GM12801 (cell line): ENCODE measurements around the gene B4GALT5.

Source experiments
- TF ChIP-seq, protein P1 (sequence below): IDR thresholded peaks from one replicate; pipeline ENCODE4 v1.5.1; 2011; ENCODE audit warnings: control low read depth; ENCODE audit not compliant: insufficient read length; ENCODE audit errors: extremely low read depth

The B4GALT5 gene

DNA sequence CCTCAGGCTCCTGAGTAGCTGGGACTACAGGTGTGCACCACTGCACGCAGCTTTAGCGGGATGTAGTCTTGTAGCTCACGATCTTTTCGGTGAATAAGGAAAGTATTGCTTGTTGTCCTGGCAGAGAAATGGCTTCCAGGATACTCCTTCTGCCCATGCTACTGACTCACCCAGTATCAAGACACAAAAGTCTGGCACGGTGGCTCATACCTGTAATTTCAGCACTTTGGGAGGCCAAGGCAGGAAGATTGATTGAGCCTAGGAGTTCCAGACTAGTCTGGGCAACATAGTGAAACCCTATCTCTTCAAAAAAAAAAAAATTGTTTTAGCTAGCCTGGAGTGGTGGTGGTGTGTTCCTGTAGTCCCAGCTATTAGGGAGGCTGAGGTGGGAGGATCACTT, 40.9 kb upstream of the B4GALT5 start:
- TF ChIP-seq, protein P1, sequence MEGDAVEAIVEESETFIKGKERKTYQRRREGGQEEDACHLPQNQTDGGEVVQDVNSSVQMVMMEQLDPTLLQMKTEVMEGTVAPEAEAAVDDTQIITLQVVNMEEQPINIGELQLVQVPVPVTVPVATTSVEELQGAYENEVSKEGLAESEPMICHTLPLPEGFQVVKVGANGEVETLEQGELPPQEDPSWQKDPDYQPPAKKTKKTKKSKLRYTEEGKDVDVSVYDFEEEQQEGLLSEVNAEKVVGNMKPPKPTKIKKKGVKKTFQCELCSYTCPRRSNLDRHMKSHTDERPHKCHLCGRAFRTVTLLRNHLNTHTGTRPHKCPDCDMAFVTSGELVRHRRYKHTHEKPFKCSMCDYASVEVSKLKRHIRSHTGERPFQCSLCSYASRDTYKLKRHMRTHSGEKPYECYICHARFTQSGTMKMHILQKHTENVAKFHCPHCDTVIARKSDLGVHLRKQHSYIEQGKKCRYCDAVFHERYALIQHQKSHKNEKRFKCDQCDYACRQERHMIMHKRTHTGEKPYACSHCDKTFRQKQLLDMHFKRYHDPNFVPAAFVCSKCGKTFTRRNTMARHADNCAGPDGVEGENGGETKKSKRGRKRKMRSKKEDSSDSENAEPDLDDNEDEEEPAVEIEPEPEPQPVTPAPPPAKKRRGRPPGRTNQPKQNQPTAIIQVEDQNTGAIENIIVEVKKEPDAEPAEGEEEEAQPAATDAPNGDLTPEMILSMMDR: no peak

DNA sequence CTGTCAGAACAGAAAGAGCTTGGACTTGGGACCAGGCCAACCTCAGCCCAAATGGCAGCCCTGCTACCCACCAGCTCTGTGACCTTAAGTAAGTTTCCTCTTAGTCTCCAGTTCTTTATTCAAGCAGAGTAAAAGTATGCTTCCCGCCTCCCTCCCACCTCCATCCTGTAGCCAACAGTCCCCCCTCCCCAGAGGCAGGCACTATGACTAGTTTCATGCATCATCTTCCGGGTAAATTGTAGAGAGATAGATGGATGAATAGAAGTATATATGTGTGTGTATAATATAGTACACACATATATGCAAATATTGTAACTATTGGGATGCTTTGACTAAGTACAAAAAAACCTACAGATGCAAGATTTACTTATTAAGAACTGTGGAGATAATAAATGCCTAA, 39.5 kb upstream of the B4GALT5 start:
- TF ChIP-seq, protein P1: no peak

DNA sequence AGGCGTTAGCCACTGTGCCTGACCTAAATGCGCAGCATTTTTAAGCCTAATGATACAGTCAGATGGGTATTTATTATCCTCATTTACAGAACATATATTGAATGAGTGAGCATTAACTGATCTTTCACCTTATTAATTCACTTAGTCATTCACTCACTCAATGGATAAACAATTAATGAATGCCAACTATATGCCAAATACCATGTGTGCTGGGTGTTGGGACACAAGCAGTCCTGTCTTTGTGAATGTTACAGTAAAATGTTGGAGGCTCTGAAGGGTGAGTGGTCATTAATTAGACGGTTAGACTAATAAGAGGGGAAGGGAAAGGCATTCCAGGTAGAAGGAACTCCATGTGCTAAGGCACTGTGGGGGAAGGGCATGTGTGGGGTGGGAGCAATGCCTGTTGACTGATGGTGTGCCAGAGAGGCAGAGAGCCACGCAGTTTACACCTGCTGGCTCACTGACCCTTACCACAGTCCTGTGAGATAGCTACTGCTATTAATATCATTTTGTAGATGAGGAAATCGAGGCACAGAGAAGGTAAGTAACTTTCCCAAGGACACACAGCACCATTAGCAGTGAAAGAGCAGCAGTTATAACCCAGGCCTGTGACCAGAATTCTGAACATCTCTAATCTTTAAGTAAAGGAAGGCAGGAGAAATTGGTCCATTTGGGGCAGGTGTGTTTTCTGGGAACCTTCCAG, 38.7 kb upstream of the B4GALT5 start:
- TF ChIP-seq, protein P1: no peak

DNA sequence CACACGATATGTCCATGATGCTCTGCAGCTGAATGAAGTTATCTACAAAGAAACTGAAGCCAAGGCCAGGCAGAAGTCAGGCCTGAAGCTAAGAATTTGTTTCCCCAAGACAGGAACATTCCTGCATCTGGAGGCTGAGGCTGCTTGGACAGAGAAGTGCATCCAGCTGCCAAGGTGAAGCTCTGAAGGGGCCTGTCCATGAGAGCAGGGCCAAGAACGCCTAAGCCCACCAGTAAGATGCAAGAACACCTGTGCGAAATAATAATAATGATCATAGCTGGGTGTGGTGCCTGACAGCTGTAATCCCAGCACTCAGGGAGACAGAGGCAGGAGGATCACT, 37.7 kb upstream of the B4GALT5 start:
- TF ChIP-seq, protein P1: no peak

DNA sequence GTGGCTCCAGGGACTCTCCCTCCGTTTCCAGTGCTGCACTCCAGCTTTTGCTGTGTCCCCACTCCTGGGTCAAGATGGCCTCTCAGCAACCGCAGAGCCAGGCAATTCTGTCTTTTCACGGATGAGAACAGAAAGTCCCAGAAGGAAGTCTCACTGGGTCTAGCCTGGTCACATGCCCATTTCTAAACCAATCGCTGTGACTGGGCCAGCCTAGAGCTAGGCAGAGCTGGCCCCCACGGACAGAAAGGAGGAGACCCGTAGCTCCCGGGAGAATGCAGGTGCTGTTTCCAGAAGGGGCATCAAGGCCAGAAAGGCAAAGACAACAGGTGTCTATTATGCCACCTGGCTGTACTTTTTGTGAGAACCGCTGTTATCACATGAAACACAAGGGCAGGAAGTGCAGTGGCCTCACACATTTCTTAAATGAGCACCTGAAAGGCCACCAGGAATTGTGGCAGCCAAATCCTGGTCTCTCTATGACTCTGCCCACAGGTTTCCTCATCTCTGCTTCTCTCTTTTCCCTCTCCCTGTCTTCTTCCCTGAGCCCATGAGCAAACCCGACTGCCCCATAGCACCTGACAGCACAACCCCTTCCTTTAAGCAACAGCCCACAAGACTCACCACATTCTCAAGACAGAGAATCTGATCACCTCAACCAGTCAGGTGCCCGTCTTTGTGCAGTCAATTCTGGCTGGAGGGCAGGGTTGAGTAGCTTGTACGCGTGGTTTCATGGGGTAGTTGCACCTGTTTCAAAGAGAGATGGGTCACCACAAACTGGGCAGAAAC, 37.1 kb upstream of the B4GALT5 start:
- TF ChIP-seq, protein P1: no peak

DNA sequence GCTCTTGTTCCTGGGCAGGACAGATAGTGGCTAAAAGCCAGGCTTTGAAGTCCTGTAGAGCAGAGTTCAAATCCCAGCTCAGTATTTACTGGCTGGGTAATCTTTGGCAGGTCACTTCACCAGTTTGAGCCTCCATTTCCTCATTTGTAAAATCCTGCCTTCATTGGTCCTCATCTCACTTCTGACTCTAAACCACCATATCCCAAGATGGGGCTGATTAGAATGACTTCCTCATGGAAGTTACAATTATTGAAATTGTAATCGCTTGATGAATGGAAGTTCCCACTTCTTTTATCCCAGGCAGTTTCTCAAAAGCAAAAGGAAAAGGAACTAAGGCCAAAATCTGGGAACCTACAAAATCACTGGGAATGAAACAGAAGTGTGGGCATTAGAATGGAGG, 35.9 kb upstream of the B4GALT5 start:
- TF ChIP-seq, protein P1: no peak

DNA sequence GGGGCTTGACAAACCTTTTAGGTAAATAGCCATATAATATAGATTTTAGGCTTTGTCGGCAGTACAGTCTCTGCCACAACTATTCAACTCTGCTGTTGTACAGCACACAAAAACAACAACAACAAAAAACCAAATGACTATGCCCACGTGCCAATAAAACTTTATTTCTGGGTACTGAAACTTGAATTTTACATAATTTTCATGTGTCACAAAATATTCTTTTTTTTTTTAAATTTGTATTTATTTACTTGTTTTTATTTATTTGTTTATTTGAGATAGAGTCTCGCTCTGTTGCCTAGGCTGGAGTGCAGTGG, 34.8 kb upstream of the B4GALT5 start:
- TF ChIP-seq, protein P1: no peak
